Panc1 (cell line): Measurements from ENCODE around the gene FLYWCH1. TPM values are rescaled to one million over a fixed set of nuclear protein-coding genes. Genes with fewer than 3 reads are reported as not detected.

Source experiments
- ATAC-seq: fragments of 200-7000 bp; cut with Tn5 transposase; 2 replicates; pipeline ENCODE4 v1.9.1; 2020; ENCODE audit warnings: mild to moderate bottlenecking, moderate library complexity
- BruUV-seq: library from RNA; stranded (reverse); fragments of 400-500 nt; replicated peaks from 2 replicates; lab custom pipeline; 2021; lab: Mats Ljungman, UMichigan
- CTCF ChIA-PET: fragments of 300-600 bp; sonication (Branson Sonifier 250); formaldehyde crosslinking; loops from one replicate; lab custom pipeline; 2022; ENCODE audit warnings: antibody characterized with exemption; lab: Charles Lee
- POLR2A ChIA-PET: fragments of 300-600 bp; sonication (Branson Sonifier 250); formaldehyde crosslinking; loops from one replicate; lab custom pipeline; 2022; ENCODE audit warnings: antibody characterized with exemption; lab: Charles Lee
- DNase-seq: peaks from one replicate; pipeline ENCODE4 v3.0.0-alpha.2; 2010; ENCODE audit warnings: low read depth, low spot score
- H3K27ac ChIP-seq: 2 replicates; pipeline ENCODE4 v1.5.1; 2011; ENCODE audit warnings: mild to moderate bottlenecking, low read length, inconsistent platforms
- H3K27me3 ChIP-seq: fragments of 200-500 bp; sonication (Bioruptor generic); 2 replicates; pipeline ENCODE4 v1.6.0; 2014; ENCODE audit warnings: low read length, inconsistent platforms; ENCODE audit not compliant: control insufficient read depth, insufficient read depth
- H3K36me3 ChIP-seq: fragments of 200-500 bp; sonication (Bioruptor generic); 2 replicates; pipeline ENCODE4 v1.5.1; 2014; ENCODE audit warnings: inconsistent platforms, mild to moderate bottlenecking, low read length, moderate library complexity; ENCODE audit not compliant: control insufficient read depth, insufficient read depth
- H3K4me1 ChIP-seq: 2 replicates; pipeline ENCODE4 v1.5.1; 2011; ENCODE audit warnings: inconsistent platforms, mild to moderate bottlenecking, low read length, moderate library complexity; ENCODE audit not compliant: control insufficient read depth, insufficient read depth
- H3K4me3 ChIP-seq, 2 experiments: 2 replicates each; pipeline ENCODE4 v1.5.1; 2011 to 2012; ENCODE audit warnings: low read depth in 2 of 2, low read length in 2 of 2, mild to moderate bottlenecking in 2 of 2, inconsistent platforms in 1 of 2, moderate library complexity in 1 of 2
- H3K9me3 ChIP-seq: fragments of 200-500 bp; sonication (Bioruptor generic); 2 replicates; pipeline ENCODE4 v1.5.1; 2014; ENCODE audit warnings: low read depth, mild to moderate bottlenecking, inconsistent platforms, low read length, moderate library complexity; ENCODE audit not compliant: control insufficient read depth, insufficient read depth
- POLR2AphosphoS5 ChIP-seq: IDR thresholded peaks from 2 replicates; pipeline ENCODE4 v1.6.1; 2012; ENCODE audit warnings: mild to moderate bottlenecking, low read depth, low read length, moderate library complexity
- SIN3A ChIP-seq: IDR thresholded peaks from 2 replicates; pipeline ENCODE4 v1.6.1; 2012; ENCODE audit warnings: low read depth, mild to moderate bottlenecking, low read length, moderate library complexity, borderline replicate concordance; ENCODE audit not compliant: insufficient read depth
- TCF7L2 ChIP-seq: IDR thresholded peaks from 2 replicates; pipeline ENCODE4 v1.6.1; 2011; ENCODE audit warnings: mild to moderate bottlenecking, low read depth, low read length, inconsistent platforms
- in situ Hi-C: cut with HindIII; loops from 2 replicates; pipeline ENCODE4 v1.10.0; 2016; ENCODE audit warnings: low sequenced_read_pairs, low pct_unique_long_range_greater_than_20kb
- intact Hi-C: fragments of 100-400 bp; cut with micrococcal nuclease; formaldehyde crosslinking; loops from one replicate; pipeline ENCODE4 v1.10.0; 2022; ENCODE audit not compliant: unreplicated experiment
- total RNA-seq: library from RNA; stranded (reverse); gene quantifications from one replicate; pipeline ENCODE4 v1.2.1, GENCODE V29; 2021; ENCODE audit not compliant: unreplicated experiment
- TF ChIP-seq, protein P1 (sequence below), 2 experiments: IDR thresholded peaks; 2 replicates each; pipeline ENCODE4 v1.6.1; 2011 to 2012; ENCODE audit warnings: low read depth in 2 of 2, control low read depth in 1 of 2, low read length in 1 of 2, mild to moderate bottlenecking in 1 of 2, moderate library complexity in 1 of 2; ENCODE audit not compliant: insufficient read depth in 1 of 2
- TF ChIP-seq, protein P2 (sequence below): fragments of 450-650 bp; IDR thresholded peaks from 2 replicates; pipeline ENCODE4 v1.5.1; 2017; ENCODE audit warnings: mild to moderate bottlenecking

FLYWCH1 gene
- total RNA-seq, 1 experiment from 2014 or later = 67.9 TPM

DNA sequence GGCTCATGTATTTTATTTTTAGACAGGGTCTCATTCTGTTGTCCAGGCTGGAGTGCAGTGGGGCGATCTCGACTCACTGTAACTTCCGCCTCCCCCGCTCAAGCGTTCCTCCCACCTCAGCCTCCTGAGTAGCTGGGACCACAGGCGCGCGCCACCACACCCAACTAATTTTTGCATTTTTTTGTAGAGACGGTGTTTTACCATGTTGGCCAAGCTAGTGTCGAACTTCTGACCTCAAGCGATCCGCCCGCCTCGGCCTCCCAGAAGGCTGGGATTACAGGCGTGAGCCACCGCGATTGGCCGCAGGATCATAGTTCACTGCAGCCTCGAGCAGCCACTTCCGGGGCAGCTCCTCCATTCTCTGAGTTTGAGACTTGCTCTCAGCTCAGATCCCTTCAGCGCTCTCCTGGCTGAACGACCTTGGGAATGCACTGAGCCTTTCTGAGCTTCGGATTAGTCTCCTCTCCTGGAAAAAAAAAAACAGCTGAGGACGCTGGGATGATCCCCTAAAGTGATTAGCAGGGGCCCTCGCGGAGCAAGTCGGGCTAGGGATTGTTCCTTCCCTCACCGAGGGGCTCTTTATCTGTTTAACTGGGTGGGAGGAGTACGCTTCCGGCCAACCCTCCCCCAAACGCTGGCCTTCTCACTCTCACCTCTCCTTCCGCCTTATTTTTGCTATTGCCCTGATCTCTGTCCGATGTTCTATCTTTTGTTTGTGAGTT lies 69.6 kb downstream of the FLYWCH1 start:
- DNase-seq = no peak
- peak overlapping the region; percentile 70 to 71 for H3K4me3 ChIP-seq
- TF ChIP-seq POLR2AphosphoS5 (no peak), TCF7L2 (no peak), SIN3A (no peak)
- TF ChIP-seq, protein P1, sequence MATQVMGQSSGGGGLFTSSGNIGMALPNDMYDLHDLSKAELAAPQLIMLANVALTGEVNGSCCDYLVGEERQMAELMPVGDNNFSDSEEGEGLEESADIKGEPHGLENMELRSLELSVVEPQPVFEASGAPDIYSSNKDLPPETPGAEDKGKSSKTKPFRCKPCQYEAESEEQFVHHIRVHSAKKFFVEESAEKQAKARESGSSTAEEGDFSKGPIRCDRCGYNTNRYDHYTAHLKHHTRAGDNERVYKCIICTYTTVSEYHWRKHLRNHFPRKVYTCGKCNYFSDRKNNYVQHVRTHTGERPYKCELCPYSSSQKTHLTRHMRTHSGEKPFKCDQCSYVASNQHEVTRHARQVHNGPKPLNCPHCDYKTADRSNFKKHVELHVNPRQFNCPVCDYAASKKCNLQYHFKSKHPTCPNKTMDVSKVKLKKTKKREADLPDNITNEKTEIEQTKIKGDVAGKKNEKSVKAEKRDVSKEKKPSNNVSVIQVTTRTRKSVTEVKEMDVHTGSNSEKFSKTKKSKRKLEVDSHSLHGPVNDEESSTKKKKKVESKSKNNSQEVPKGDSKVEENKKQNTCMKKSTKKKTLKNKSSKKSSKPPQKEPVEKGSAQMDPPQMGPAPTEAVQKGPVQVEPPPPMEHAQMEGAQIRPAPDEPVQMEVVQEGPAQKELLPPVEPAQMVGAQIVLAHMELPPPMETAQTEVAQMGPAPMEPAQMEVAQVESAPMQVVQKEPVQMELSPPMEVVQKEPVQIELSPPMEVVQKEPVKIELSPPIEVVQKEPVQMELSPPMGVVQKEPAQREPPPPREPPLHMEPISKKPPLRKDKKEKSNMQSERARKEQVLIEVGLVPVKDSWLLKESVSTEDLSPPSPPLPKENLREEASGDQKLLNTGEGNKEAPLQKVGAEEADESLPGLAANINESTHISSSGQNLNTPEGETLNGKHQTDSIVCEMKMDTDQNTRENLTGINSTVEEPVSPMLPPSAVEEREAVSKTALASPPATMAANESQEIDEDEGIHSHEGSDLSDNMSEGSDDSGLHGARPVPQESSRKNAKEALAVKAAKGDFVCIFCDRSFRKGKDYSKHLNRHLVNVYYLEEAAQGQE (IDR thresholded peaks at IDR 0.05; ENCODE audit: insufficient read depth in 1 of 2, low read depth in 2 of 2, low read length in 1 of 2) = no peak
- TF ChIP-seq, protein P2, sequence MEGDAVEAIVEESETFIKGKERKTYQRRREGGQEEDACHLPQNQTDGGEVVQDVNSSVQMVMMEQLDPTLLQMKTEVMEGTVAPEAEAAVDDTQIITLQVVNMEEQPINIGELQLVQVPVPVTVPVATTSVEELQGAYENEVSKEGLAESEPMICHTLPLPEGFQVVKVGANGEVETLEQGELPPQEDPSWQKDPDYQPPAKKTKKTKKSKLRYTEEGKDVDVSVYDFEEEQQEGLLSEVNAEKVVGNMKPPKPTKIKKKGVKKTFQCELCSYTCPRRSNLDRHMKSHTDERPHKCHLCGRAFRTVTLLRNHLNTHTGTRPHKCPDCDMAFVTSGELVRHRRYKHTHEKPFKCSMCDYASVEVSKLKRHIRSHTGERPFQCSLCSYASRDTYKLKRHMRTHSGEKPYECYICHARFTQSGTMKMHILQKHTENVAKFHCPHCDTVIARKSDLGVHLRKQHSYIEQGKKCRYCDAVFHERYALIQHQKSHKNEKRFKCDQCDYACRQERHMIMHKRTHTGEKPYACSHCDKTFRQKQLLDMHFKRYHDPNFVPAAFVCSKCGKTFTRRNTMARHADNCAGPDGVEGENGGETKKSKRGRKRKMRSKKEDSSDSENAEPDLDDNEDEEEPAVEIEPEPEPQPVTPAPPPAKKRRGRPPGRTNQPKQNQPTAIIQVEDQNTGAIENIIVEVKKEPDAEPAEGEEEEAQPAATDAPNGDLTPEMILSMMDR = no peak
- no peaks in the 10 kb centered on the region for H3K27me3 ChIP-seq
- H3K27ac ChIP-seq = peak overlapping the region; percentile 96
- ChIA-PET POLR2A (no interaction called here), CTCF (no interaction called here)
- ATAC-seq = no peak
- in situ Hi-C loops (no loop called here), intact Hi-C loops (no loop called here)
- peaks cover 36% of the 10 kb centered on the region for H3K4me1 ChIP-seq
- H3K9me3 ChIP-seq = no peaks in the 10 kb centered on the region
- peaks cover 2% of the 10 kb centered on the region; the same call in 1 of the 2 replicates for H3K36me3 ChIP-seq
- BruUV-seq = no TSS peak

DNA sequence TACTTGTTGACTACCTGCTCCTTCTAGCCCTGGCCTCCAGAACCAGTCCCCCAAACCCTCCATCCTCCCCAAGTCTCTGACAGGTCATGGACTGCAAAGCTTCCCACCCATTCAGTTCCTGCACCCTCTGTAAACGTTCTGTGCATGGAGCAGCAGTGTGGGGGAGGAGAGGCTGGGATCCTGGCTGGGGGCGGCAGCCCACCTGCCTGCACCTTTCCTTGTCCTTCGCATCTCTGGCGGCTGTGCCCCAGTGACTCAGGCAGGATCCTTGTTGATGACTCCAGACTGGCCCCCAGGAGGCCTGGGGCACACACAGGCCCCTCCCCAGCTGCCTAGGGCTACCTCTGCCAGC lies 70.1 kb downstream of the FLYWCH1 start:
- TF ChIP-seq, protein P2 = no peak
- TF ChIP-seq, protein P1 (IDR thresholded peaks at IDR 0.05; ENCODE audit: insufficient read depth in 1 of 2, low read depth in 2 of 2, low read length in 1 of 2) = no peak
- TF ChIP-seq POLR2AphosphoS5 (no peak), SIN3A (no peak), TCF7L2 (no peak)
- peaks cover 2% of the 10 kb centered on the region; the same call in 1 of the 2 replicates for H3K36me3 ChIP-seq
- H3K9me3 ChIP-seq = no peaks in the 10 kb centered on the region
- H3K4me3 ChIP-seq = peak overlapping the region in 1 of 2 experiments; percentile 70; a peak in 2 of 4 replicates
- H3K27ac ChIP-seq = peak overlapping the region; percentile 96
- BruUV-seq = TSS peak; percentile 95
- POLR2A ChIA-PET = no interaction called here
- CTCF ChIA-PET = no interaction called here
- DNase-seq = no peak
- H3K27me3 ChIP-seq = no peaks in the 10 kb centered on the region
- H3K4me1 ChIP-seq = peaks cover 36% of the 10 kb centered on the region
- intact Hi-C loops (no loop called here), in situ Hi-C loops (no loop called here)
- ATAC-seq = no peak
